CD4-positive, alpha-beta T cell treated with Interleukin-1 beta for 1 hour (primary cell): ENCODE measurements around the gene CBFA2T2.
"Not testable (repeated sequence)": the region's sequence is repeated elsewhere in the genome, so short reads cannot be mapped to it uniquely, and the experiment has no call there.

Source experiments
- DNase-seq, 2 donors: peaks; one replicate each; pipeline ENCODE4 v3.0.0-alpha.2; 2020 to 2022

CBFA2T2 gene

GRCh38 chr20:33472868-33473435, 16.9 kb upstream of the CBFA2T2 start:
- no peak for DNase-seq

GRCh38 chr20:33474097-33474873, 15.6 kb upstream of the CBFA2T2 start:
- DNase-seq: no peak

GRCh38 chr20:33474963-33475362, 14.9 kb upstream of the CBFA2T2 start:
- DNase-seq: no peak

GRCh38 chr20:33475381-33476152, 14.3 kb upstream of the CBFA2T2 start:
- no peak for DNase-seq

- DNase-seq: no peak
Observed at GRCh38 chr20:33477386-33478234, 12.3 kb upstream of the CBFA2T2 start.

GRCh38 chr20:33480048-33480447, 9.8 kb upstream of the CBFA2T2 start:
- DNase-seq: no peak

- no peak for DNase-seq
Observed at GRCh38 chr20:33481431-33481941, 8.4 kb upstream of the CBFA2T2 start.

GRCh38 chr20:33482581-33482980, 7.3 kb upstream of the CBFA2T2 start:
- DNase-seq: no peak

- not testable (repeated sequence) for DNase-seq
Observed at GRCh38 chr20:33483186-33483585, 6.7 kb upstream of the CBFA2T2 start.

GRCh38 chr20:33488201-33488600, 1.7 kb upstream of the CBFA2T2 start:
- no peak for DNase-seq

- DNase-seq: not testable (repeated sequence)
Observed at GRCh38 chr20:33488661-33489494, 1.0 kb upstream of the CBFA2T2 start.

- peak; percentile 99 for DNase-seq
Observed at GRCh38 chr20:33489495-33490022, 337 bp upstream of the CBFA2T2 start.

- DNase-seq: no peak
Observed at GRCh38 chr20:33490934-33491656, 1.2 kb downstream of the CBFA2T2 start.

GRCh38 chr20:33493076-33493766, 3.3 kb downstream of the CBFA2T2 start:
- DNase-seq: no peak

GRCh38 chr20:33496776-33497175, 6.9 kb downstream of the CBFA2T2 start:
- DNase-seq: not testable (repeated sequence)

- no peak for DNase-seq
Observed at GRCh38 chr20:33499355-33499754, 9.5 kb downstream of the CBFA2T2 start.

GRCh38 chr20:33501000-33501399, 11.1 kb downstream of the CBFA2T2 start:
- DNase-seq: no peak

GRCh38 chr20:33503564-33503963, 13.7 kb downstream of the CBFA2T2 start:
- no peak for DNase-seq

GRCh38 chr20:33506576-33506975, 16.7 kb downstream of the CBFA2T2 start:
- DNase-seq: no peak

- DNase-seq: no peak
Observed at GRCh38 chr20:33507461-33507860, 17.6 kb downstream of the CBFA2T2 start.
